HG03442 (cell line): ENCODE data around the gene ZNF276.
"Not testable (repeated sequence)": the region's sequence is repeated elsewhere in the genome, so short reads cannot be mapped to it uniquely, and the experiment has no call there.

ENCODE experiments used
- ATAC-seq: cut with Tn5 transposase; IDR thresholded peaks from one replicate; pipeline ENCODE4 v1.9.1; 2021; ENCODE audit warnings: mild to moderate bottlenecking, moderate library complexity; ENCODE audit not compliant: unreplicated experiment

The ZNF276 gene

GRCh38 chr16:89779231-89779908, 58.0 kb downstream of the ZNF276 start:
- no peak for ATAC-seq

DNA sequence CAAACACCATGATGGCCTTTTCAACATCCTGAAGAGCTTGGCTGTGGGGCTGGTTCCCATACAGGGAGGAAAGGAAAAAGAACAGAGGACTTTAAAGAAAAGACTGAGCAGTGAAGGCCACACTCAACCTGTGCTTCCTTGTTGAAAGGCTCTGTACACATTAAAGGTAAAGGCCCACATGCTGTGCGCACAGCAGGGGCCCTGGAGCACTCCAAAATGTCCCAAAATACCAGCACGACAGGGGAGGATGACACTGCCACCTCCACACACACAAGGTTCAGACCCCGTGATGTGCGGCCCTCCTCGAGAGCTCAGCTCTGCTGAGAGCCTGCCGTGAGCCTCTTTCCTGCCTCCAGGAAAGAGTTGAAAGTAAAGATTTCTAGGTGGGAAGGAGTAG, 58.6 kb downstream of the ZNF276 start:
- ATAC-seq, result no peak

DNA sequence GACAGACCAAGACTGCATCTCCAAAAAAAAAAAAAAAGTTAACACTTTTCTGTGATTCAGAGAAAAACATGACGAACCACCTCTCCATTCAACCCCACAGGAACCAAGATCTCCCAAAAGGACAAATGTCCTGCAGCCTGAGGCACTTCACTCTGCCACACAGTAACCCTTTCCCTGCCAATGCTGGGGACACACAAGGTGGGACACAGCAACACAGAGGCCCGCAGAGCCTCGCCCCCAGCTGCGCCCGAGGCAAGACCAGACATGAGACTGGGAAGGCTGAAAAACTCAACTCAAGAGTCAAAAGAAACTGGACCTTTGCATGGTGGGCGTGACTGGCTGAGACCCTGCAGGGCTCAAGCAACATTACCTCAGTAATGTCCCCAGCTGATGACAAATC, 61.2 kb downstream of the ZNF276 start:
- ATAC-seq, result no peak

GRCh38 chr16:89783952-89784351, 62.6 kb downstream of the ZNF276 start:
- not testable (repeated sequence) for ATAC-seq

DNA sequence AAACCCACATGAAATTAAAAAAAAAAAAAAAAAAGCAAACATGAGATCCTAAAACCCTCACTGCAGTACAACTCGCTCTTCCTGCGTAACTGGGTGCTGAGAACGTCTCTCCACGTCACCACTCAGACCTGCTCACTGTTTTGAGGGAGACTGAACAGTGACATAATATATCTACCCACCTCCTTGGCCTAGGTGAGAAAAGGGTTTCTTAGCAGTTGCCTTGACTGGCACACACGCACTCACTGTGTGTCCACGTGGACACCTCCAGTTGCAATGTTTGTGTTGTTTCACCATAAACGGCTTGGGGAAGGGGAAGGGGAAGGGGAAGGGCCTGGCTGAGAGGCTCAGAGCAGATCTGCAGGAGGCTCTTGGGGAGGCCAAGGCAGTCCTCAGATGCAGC, 63.1 kb downstream of the ZNF276 start:
- ATAC-seq, result no peak

- ATAC-seq, result no peak
Observed at GRCh38 chr16:89785523-89786155, 64.3 kb downstream of the ZNF276 start.

- no peak for ATAC-seq
Observed at GRCh38 chr16:89786474-89787364, 65.4 kb downstream of the ZNF276 start.

GRCh38 chr16:89787365-89787805, 66.0 kb downstream of the ZNF276 start:
- no peak for ATAC-seq
